Progenitor cell of endocrine pancreas (in vitro differentiated cells): ENCODE data around the gene ILDR1. TPM values are rescaled to one million over a fixed set of nuclear protein-coding genes. Genes with fewer than 3 reads are reported as not detected.

Source experiments
- DNase-seq: peaks from one replicate; pipeline ENCODE4 v3.0.0; 2021; ENCODE audit warnings: low spot score; ENCODE audit not compliant: unreplicated experiment
- H3K27ac Mint-ChIP-seq: 2 replicates; pipeline ENCODE4 v1.8.0; 2021; ENCODE audit warnings: mild to moderate bottlenecking, moderate library complexity, mixed read lengths
- H3K27me3 Mint-ChIP-seq: 2 replicates; pipeline ENCODE4 v1.8.0; 2021; ENCODE audit warnings: mixed read lengths
- H3K36me3 Mint-ChIP-seq: 2 replicates; pipeline ENCODE4 v1.8.0; 2022; ENCODE audit warnings: mixed read lengths; ENCODE audit not compliant: insufficient read depth
- H3K4me1 Mint-ChIP-seq: 2 replicates; pipeline ENCODE4 v1.8.0; 2021; ENCODE audit warnings: low read depth, mixed read lengths
- H3K4me3 Mint-ChIP-seq: 2 replicates; pipeline ENCODE4 v1.8.0; 2021; ENCODE audit warnings: low read depth, mild to moderate bottlenecking, moderate library complexity, mixed read lengths
- H3K9me3 Mint-ChIP-seq: 2 replicates; pipeline ENCODE4 v1.8.0; 2021; ENCODE audit warnings: low read depth, mixed read lengths
- CTCF ChIP-seq: fragments of 200-600 bp; sonication (generic); IDR thresholded peaks from one replicate; pipeline ENCODE4 v1.5.0; 2021; ENCODE audit warnings: antibody characterized with exemption, mild to moderate bottlenecking; ENCODE audit not compliant: unreplicated experiment
- total RNA-seq: library from RNA; stranded (reverse); gene quantifications from 2 replicates; pipeline ENCODE4 v1.2.1, GENCODE V29; 2021

ILDR1 gene
- total RNA-seq, 1 donor from 2014 or later = 5.0 TPM

GRCh38 chr3:121957674-121958415, 64.2 kb downstream of the ILDR1 start:
- Mint-ChIP-seq H3K36me3 (no peaks in the 10 kb centered on the region), H3K4me1 (no peaks in the 10 kb centered on the region), H3K27me3 (no peaks in the 10 kb centered on the region), H3K9me3 (peaks cover 5% of the 10 kb centered on the region), H3K4me3 (no peak overlapping the region), H3K27ac (no peak overlapping the region)
- no peak for TF ChIP-seq CTCF
- DNase-seq = no peak

- no peaks in the 10 kb centered on the region for H3K4me1 Mint-ChIP-seq
- H3K4me3 Mint-ChIP-seq = no peak overlapping the region
- no peaks in the 10 kb centered on the region for H3K27me3 Mint-ChIP-seq
- no peak overlapping the region for H3K27ac Mint-ChIP-seq
- peaks cover 13% of the 10 kb centered on the region for H3K9me3 Mint-ChIP-seq
- TF ChIP-seq CTCF = no peak
- DNase-seq = no peak
- H3K36me3 Mint-ChIP-seq = peaks cover 5% of the 10 kb centered on the region
Observed at GRCh38 chr3:121956363-121956762, 65.7 kb downstream of the ILDR1 start.

GRCh38 chr3:121951291-121951919, 70.6 kb downstream of the ILDR1 start:
- H3K27me3 Mint-ChIP-seq = no peaks in the 10 kb centered on the region
- DNase-seq = no peak
- peaks cover 13% of the 10 kb centered on the region for H3K9me3 Mint-ChIP-seq
- no peak overlapping the region for H3K4me3 Mint-ChIP-seq
- H3K36me3 Mint-ChIP-seq = peaks cover 5% of the 10 kb centered on the region
- no peak overlapping the region for H3K27ac Mint-ChIP-seq
- no peaks in the 10 kb centered on the region for H3K4me1 Mint-ChIP-seq
- no peak for TF ChIP-seq CTCF

GRCh38 chr3:121948641-121949040, 73.4 kb downstream of the ILDR1 start:
- Mint-ChIP-seq H3K27me3 (no peaks in the 10 kb centered on the region), H3K36me3 (peaks cover 5% of the 10 kb centered on the region), H3K27ac (no peak overlapping the region), H3K9me3 (peaks cover 8% of the 10 kb centered on the region), H3K4me3 (no peak overlapping the region), H3K4me1 (no peaks in the 10 kb centered on the region)
- DNase-seq = no peak
- TF ChIP-seq CTCF = no peak

- no peak overlapping the region for H3K27ac Mint-ChIP-seq
- peaks cover 5% of the 10 kb centered on the region for H3K9me3 Mint-ChIP-seq
- H3K4me1 Mint-ChIP-seq = peaks cover 29% of the 10 kb centered on the region
- H3K27me3 Mint-ChIP-seq = no peaks in the 10 kb centered on the region
- TF ChIP-seq CTCF = no peak
- peaks cover 8% of the 10 kb centered on the region for H3K36me3 Mint-ChIP-seq
- no peak overlapping the region for H3K4me3 Mint-ChIP-seq
- no peak for DNase-seq
Observed at GRCh38 chr3:121943431-121943830, 78.6 kb downstream of the ILDR1 start.
